Lower leg skin (tissue), 3 donors: ENCODE results near the gene FPGS.

ENCODE experiments used
- CTCF ChIP-seq, 3 donors: fragments of 450-650 bp; IDR thresholded peaks; one replicate each; pipeline ENCODE4 v1.5.1; 2016; ENCODE audit warnings: antibody characterized with exemption in 3 of 3, mild to moderate bottlenecking in 3 of 3, moderate library complexity in 2 of 3
- POLR2A ChIP-seq, 2 donors: fragments of 450-650 bp; IDR thresholded peaks; one replicate each; pipeline ENCODE4 v1.6.1; 2016 to 2017; ENCODE audit warnings: antibody characterized with exemption in 2 of 2, mild to moderate bottlenecking in 1 of 2, moderate library complexity in 1 of 2

DNA sequence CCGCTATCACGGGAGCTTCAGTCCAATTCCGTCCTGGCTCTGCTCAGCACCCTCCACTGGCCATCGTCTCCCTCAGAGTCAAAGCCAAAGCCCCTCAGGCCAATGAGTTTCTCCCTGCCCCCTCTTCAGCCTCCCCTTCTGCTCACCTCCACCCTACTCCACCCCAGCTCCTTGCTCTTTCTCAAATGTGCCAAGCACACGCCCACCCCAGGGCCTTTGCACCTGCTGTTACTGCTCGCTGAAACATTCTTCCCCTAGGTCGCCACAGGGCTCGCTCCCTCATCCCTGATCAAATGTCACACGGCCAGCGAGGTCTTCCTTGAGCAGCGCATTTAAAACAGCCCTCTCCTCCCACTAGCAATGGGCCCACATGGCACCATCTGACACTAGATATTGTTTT lies 58.1 kb downstream of the FPGS start:
- TF ChIP-seq CTCF (IDR thresholded peaks at IDR 0.05) (no peak), POLR2A (IDR thresholded peaks at IDR 0.05) (no peak)
